Activated CD4-positive, CD25-positive, alpha-beta regulatory T cell treated with anti-CD3 and anti-CD28 coated beads, Interleukin-2, amount 50 U/mL, for 16 hours (primary cell): ENCODE data around the gene COL6A2.
"Not testable (repeated sequence)": the region's sequence is repeated elsewhere in the genome, so short reads cannot be mapped to it uniquely, and the experiment has no call there.

ENCODE experiments used
- DNase-seq: peaks from one replicate; pipeline ENCODE4 v3.0.0-alpha.2; 2020; ENCODE audit warnings: low read depth, low spot score

The COL6A2 gene

GRCh38 chr21:46097336-46098293 lies at the start of gene COL6A2:
TSS of gene COL6A2 (plus strand) at chr21:46098112.
- no peak for DNase-seq

GRCh38 chr21:46048926-46049889 lies 48.7 kb upstream of the COL6A2 start:
- DNase-seq: no peak

- DNase-seq: no peak
These were observed 47.8 kb upstream of the COL6A2 start for GRCh38 chr21:46049890-46050667.

DNA sequence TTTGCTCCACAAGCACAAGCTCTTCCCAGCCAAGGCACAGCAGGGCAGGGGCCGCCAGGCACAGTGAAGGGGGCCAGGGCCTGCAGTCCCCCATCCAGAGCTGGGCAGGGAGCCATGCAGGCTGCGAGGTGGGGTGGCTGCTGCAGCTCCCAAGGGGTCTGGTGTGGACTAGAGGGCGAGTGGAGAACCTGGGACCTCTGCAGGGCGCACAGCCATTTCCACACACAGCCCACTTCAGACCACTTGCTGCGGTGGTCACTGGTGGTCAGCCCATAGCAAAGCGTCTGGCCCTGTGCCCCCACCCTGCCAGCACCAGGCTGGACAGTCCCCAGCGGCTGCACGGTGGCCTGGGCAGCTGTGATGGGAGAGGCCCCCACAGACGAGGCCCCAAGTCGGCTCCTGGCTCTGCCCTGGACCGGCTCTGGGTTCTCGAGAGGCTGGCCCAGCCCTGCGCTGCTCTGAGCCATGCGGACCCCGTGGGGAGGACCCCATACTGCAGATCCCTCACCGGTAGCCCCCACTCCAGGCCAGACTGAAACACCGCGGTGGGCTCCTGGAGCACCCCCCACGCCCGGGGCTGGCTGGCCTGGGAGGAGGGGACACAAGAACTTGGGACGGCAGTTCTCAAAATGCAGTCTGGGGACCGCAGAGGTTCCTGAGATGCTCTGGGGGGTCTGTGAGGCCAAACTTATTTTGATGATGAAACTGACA lies 47.1 kb upstream of the COL6A2 start:
- DNase-seq: no peak

GRCh38 chr21:46051379-46051770 lies 46.5 kb upstream of the COL6A2 start:
- DNase-seq: no peak

DNA sequence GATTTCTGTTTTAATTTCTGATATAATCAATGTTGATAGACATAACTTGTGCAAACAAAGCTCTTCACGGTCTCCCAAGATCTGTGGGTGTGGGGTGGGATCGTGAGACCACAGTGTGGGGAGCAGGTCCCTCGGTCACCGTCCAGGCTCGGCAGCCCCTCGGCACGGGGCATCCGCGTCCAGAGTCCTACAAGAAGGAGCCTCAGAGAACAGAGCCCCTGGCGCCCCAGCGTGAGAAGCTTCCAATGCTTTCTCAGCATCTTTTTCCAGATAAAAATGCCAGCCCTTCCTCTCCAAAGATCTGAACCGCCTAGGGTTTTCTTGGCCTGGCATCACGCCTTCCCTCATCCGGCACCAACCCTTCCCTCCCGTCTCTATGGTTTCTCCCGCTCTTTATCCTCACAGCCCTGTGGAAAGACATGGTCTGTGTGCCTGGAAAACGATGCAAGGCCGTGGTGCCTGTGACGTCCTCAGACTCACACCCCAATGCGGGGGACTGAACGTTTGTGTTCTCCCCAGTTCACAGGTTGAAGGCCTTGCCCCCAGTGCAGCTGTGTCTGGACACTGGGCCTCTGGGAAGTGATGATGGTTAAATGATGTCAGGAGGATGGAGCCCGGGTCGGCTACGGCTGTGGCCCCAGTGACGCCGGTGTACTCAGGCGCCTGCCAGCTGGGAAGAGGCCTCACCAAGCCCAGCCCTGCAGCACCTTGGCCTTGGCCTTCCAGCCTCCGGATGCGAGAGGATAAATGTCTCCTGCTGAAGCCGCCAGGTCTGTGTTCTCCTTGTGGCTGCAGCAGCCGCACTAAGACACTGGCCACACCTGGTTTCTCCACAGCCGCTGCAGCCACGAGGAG lies 45.9 kb upstream of the COL6A2 start:
- DNase-seq: no peak

GRCh38 chr21:46052703-46053651 lies 44.9 kb upstream of the COL6A2 start:
- no peak for DNase-seq

DNA sequence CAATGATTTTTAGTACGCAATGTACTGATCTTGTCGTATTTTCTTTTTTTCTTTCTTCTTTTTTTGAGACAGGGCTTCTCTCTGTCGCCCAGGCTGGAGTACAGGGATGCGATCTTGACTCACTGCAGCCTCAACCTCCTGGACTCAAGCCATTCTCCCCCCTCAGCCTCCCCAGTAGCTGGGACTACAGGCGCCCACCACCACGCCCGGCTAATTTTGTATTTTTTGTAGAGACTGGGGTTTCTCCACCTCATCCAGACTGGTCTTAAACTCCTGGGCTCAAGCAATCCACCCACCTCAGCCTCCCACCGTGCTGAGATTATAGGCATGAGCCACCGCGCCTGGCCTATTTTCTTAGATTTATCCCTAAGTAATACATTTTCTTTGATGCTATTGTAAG lies 43.9 kb upstream of the COL6A2 start:
- DNase-seq: no peak

DNA sequence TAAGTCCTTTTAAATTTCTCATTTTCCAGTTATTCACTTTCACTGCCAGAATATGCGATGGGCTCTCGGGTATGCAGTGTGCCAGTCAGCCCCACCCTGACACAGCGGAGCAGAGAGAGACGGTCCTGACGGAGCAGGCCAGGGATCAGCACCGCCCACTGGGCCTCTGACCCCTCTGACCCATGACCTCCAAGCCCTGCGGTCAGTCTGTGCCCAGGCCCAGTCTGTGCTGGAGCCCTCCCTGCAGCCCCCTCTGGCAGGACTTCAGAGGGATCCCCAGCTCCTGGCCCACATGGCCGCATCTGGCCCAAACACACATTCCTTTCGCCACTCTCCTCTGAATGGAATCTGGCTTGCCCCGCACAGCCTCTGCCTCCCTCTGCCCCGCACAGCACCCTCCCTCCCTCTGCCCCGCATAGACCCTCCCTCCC lies 43.4 kb upstream of the COL6A2 start:
- no peak for DNase-seq

GRCh38 chr21:46055863-46056281 lies 42.0 kb upstream of the COL6A2 start:
- DNase-seq: no peak

DNA sequence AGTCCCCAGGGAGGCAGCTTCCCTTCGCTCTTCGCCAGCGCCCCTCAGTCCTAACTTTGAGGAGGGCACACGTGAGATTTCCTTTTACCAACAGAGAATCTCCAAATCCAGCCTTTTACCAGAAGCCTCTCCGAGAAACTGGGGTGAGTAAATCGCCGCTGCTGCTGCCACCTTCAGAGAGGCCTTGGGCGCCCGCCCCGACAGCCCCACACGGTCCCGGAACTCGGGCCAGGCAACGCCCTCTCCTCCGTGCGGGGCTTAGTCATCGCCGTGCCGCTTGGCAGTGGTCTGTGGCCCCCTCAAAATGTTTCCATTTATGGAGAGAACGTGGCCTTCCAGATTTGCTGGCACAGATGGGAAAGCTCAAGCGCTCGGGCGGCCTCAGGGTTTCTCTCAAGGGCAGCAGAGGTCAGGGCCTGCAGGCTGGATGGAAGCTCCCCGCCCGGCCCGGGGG lies 41.4 kb upstream of the COL6A2 start:
- no peak for DNase-seq

GRCh38 chr21:46057111-46057709 lies 40.7 kb upstream of the COL6A2 start:
- no peak for DNase-seq

DNA sequence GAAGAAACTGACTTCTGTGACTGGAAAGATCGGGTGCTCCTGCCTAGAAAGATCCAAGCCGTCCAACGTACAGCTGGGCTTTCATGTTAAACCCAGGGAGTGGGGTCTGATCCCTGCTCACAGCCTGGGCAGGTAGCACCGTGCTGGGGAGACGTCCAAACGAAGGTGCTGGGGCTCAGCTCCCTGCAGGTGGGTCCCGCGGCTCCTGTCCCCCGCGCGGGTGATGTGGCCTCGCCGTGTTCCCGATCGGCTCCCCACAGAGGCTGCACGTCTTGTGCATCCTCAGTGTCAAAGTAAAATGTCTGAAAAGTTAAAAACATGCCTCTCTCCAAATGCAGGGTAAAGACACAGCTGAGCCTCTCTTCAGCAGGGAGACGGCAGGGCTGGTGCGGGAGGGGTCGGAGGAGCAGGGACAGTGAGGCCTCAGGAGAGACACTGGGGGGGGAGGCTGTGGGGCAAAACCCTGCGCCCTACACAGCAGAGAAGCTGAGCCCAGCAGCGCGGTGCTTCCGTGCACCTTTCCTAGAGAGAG lies 40.1 kb upstream of the COL6A2 start:
- no peak for DNase-seq

GRCh38 chr21:46058431-46059145 lies 39.3 kb upstream of the COL6A2 start:
- no peak for DNase-seq

GRCh38 chr21:46059195-46059594 lies 38.7 kb upstream of the COL6A2 start:
- DNase-seq: no peak

DNA sequence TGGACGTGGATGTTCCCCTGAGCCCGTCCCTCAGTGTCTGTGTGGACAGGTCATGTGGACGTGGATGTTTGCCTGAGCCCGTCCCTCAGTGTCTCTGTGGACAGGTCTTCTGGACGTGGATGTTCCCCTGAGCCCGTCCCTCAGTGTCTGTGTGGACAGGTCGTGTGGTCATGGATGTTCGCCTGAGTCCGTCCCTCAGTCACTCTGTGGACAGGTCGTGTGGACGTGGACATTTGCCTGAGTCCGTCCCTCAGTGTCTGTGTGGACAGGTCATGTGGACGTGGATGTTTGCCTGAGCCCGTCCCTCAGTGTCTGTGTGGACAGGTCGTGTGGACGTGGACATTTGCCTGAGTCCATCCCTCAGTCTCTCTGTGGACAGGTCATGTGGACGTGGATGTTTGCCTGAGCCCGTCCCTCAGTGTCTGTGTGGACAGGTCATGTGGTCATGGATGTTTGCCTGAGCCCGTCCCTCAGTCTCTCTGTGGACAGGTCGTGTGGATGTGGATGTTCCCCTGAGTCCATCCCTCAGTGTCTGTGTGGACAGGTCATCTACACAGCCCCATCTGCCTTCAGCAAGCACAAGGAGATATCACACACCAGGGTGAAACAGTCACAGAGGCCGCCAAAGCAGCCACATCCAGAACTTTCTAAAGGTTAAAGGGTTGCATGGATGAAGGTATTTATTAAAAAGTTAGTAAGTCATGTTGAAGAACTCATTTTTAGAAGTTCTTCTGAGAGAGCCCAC lies 38.0 kb upstream of the COL6A2 start:
- DNase-seq: not testable (repeated sequence)
